ENCODE measurements around the gene SLU7. TPM values are rescaled to one million over a fixed set of nuclear protein-coding genes. Genes with fewer than 3 reads are reported as not detected.
A peak's percentile ranks its signal among the peaks of the same experiment; 100 is the strongest.

Gene SLU7
- total and polyA plus RNA-seq, 5 donors, result 25.8 to 57.6 (median 45.9) TPM

- Histone ChIP-seq H3K27ac (ENCODE audit: low read length) (no peak overlapping the region), H3K9me3 (ENCODE audit: control insufficient read depth, low read length) (no peaks in the 10 kb centered on the region), H3K4me1 (ENCODE audit: control insufficient read depth, insufficient read depth, low read length) (peaks cover 4% of the 10 kb centered on the region), H3K4me3 (ENCODE audit: low read length) (no peak overlapping the region), H3K27me3 (ENCODE audit: control insufficient read depth, insufficient read depth) (no peaks in the 10 kb centered on the region)
- ATAC-seq (no peak), DNase-seq (peak in 1 of 3 donors; percentile 28)
- 69% methylated on average over 13 of the region's 13 CpGs for WGBS
- intact Hi-C loops (cut with DNase I), result no loop called here
These were observed 55.1 kb downstream of the SLU7 start for GRCh38 chr5:160363660-160364395.

- ATAC-seq, result peak in 1 of 2 donors; percentile 7
These were observed 55.7 kb downstream of the SLU7 start for GRCh38 chr5:160363211-160363610.

GRCh38 chr5:160361624-160362228 lies 57.2 kb downstream of the SLU7 start:
- Histone ChIP-seq H3K4me1 (ENCODE audit: control insufficient read depth, insufficient read depth, low read length) (peaks cover 7% of the 10 kb centered on the region), H3K27me3 (ENCODE audit: control insufficient read depth, insufficient read depth) (no peaks in the 10 kb centered on the region), H3K4me3 (ENCODE audit: low read length) (no peak overlapping the region), H3K9me3 (ENCODE audit: control insufficient read depth, low read length) (no peaks in the 10 kb centered on the region), H3K27ac (ENCODE audit: low read length) (no peak overlapping the region)
- ATAC-seq, result no peak
- intact Hi-C loops (cut with DNase I), result no loop called here
- WGBS, result 88% methylated on average over 9 of the region's 9 CpGs
- no peak for DNase-seq

More at GRCh38 chr5:160363211-160363610, 55.7 kb downstream of the SLU7 start:
- DNase-seq, result peak in 2 of 3 donors; percentile 36 to 49
- Histone ChIP-seq H3K27me3 (ENCODE audit: control insufficient read depth, insufficient read depth) (no peaks in the 10 kb centered on the region), H3K27ac (ENCODE audit: low read length) (no peak overlapping the region), H3K9me3 (ENCODE audit: control insufficient read depth, low read length) (no peaks in the 10 kb centered on the region), H3K4me1 (ENCODE audit: control insufficient read depth, insufficient read depth, low read length) (peaks cover 4% of the 10 kb centered on the region), H3K4me3 (ENCODE audit: low read length) (no peak overlapping the region)
- intact Hi-C loops (cut with DNase I), result no loop called here
- 27% methylated on average over 3 of the region's 3 CpGs for WGBS

- Histone ChIP-seq H3K4me3 (ENCODE audit: low read length) (no peak overlapping the region), H3K4me1 (ENCODE audit: control insufficient read depth, insufficient read depth, low read length) (peaks cover 7% of the 10 kb centered on the region), H3K27ac (ENCODE audit: low read length) (no peak overlapping the region), H3K9me3 (ENCODE audit: control insufficient read depth, low read length) (no peaks in the 10 kb centered on the region), H3K27me3 (ENCODE audit: control insufficient read depth, insufficient read depth) (no peaks in the 10 kb centered on the region)
- intact Hi-C loops (cut with DNase I), result no loop called here
- WGBS, result 67% methylated on average over 3 of the region's 3 CpGs
- DNase-seq (no peak), ATAC-seq (no peak)
These were observed 58.6 kb downstream of the SLU7 start for GRCh38 chr5:160360310-160360709.

- H3K27ac ChIP-seq (ENCODE audit: low read length), result no peak overlapping the region
- DNase-seq (peak in 2 of 3 donors; percentile 50 to 59), ATAC-seq (peak; percentile 9 to 59)
- intact Hi-C loops (cut with DNase I), result no loop called here
- peaks cover 7% of the 10 kb centered on the region for H3K4me1 ChIP-seq (ENCODE audit: control insufficient read depth, insufficient read depth, low read length)
- WGBS, result 52% methylated on average over 4 of the region's 4 CpGs
- no peaks in the 10 kb centered on the region for H3K27me3 ChIP-seq (ENCODE audit: control insufficient read depth, insufficient read depth)
- no peak overlapping the region for H3K4me3 ChIP-seq (ENCODE audit: low read length)
- H3K9me3 ChIP-seq (ENCODE audit: control insufficient read depth, low read length), result no peaks in the 10 kb centered on the region
These were observed 59.1 kb downstream of the SLU7 start for GRCh38 chr5:160359816-160360215.

GRCh38 chr5:160359242-160359641 lies 59.6 kb downstream of the SLU7 start:
- peaks cover 7% of the 10 kb centered on the region for H3K4me1 ChIP-seq (ENCODE audit: control insufficient read depth, insufficient read depth, low read length)
- WGBS, result 30% methylated on average over 1 of the region's 1 CpG
- no peak overlapping the region for H3K4me3 ChIP-seq (ENCODE audit: low read length)
- DNase-seq (no peak), ATAC-seq (no peak)
- intact Hi-C loops (cut with DNase I), result no loop called here
- H3K27me3 ChIP-seq (ENCODE audit: control insufficient read depth, insufficient read depth), result no peaks in the 10 kb centered on the region
- no peaks in the 10 kb centered on the region for H3K9me3 ChIP-seq (ENCODE audit: control insufficient read depth, low read length)
- H3K27ac ChIP-seq (ENCODE audit: low read length), result no peak overlapping the region

- no peak overlapping the region for H3K4me3 ChIP-seq (ENCODE audit: low read length)
These were observed 60.9 kb downstream of the SLU7 start for GRCh38 chr5:160357861-160358411.

GRCh38 chr5:160357394-160357793 lies 61.5 kb downstream of the SLU7 start:
- no peak for DNase-seq
- no peak overlapping the region for H3K4me3 ChIP-seq (ENCODE audit: low read length)
- 52% methylated on average over 7 of the region's 7 CpGs for WGBS
- intact Hi-C loops (cut with DNase I), result no loop called here
- no peaks in the 10 kb centered on the region for H3K9me3 ChIP-seq (ENCODE audit: control insufficient read depth, low read length)
- peak in 1 of 2 donors; percentile 2 for ATAC-seq
- peaks cover 7% of the 10 kb centered on the region for H3K4me1 ChIP-seq (ENCODE audit: control insufficient read depth, insufficient read depth, low read length)
- no peaks in the 10 kb centered on the region for H3K27me3 ChIP-seq (ENCODE audit: control insufficient read depth, insufficient read depth)
- peak overlapping the region; percentile 31 for H3K27ac ChIP-seq (ENCODE audit: low read length)

More at GRCh38 chr5:160357861-160358411, 60.9 kb downstream of the SLU7 start:
- peak; percentile 45 to 78 (median 76) for DNase-seq
- peaks cover 7% of the 10 kb centered on the region for H3K4me1 ChIP-seq (ENCODE audit: control insufficient read depth, insufficient read depth, low read length)
- H3K9me3 ChIP-seq (ENCODE audit: control insufficient read depth, low read length), result no peaks in the 10 kb centered on the region
- 36% methylated on average over 7 of the region's 7 CpGs for WGBS
- intact Hi-C loops (cut with DNase I), result no loop called here
- ATAC-seq, result peak; percentile 81 to 90
- peak overlapping the region; percentile 47 for H3K27ac ChIP-seq (ENCODE audit: low read length)
- H3K27me3 ChIP-seq (ENCODE audit: control insufficient read depth, insufficient read depth), result no peaks in the 10 kb centered on the region

GRCh38 chr5:160356550-160357347 lies 62.1 kb downstream of the SLU7 start:
- Histone ChIP-seq H3K27me3 (ENCODE audit: control insufficient read depth, insufficient read depth) (no peaks in the 10 kb centered on the region), H3K9me3 (ENCODE audit: control insufficient read depth, low read length) (no peaks in the 10 kb centered on the region), H3K4me1 (ENCODE audit: control insufficient read depth, insufficient read depth, low read length) (peaks cover 7% of the 10 kb centered on the region), H3K4me3 (ENCODE audit: low read length) (no peak overlapping the region), H3K27ac (ENCODE audit: low read length) (no peak overlapping the region)
- WGBS, result 53% methylated on average over 7 of the region's 7 CpGs
- ATAC-seq (no peak), DNase-seq (no peak)
- intact Hi-C loops (cut with DNase I), result no loop called here

- WGBS, result 97% methylated on average over 14 of the region's 14 CpGs
- intact Hi-C loops (cut with DNase I), result no loop called here
- DNase-seq (no peak), ATAC-seq (no peak)
- Histone ChIP-seq H3K4me3 (ENCODE audit: low read length) (no peak overlapping the region), H3K9me3 (ENCODE audit: control insufficient read depth, low read length) (no peaks in the 10 kb centered on the region), H3K27ac (ENCODE audit: low read length) (no peak overlapping the region), H3K4me1 (ENCODE audit: control insufficient read depth, insufficient read depth, low read length) (peaks cover 4% of the 10 kb centered on the region), H3K27me3 (ENCODE audit: control insufficient read depth, insufficient read depth) (no peaks in the 10 kb centered on the region)
These were observed 64.2 kb downstream of the SLU7 start for GRCh38 chr5:160354666-160355065.
